ENCODE results near the gene DLGAP4.
"Not testable (repeated sequence)": the region's sequence is repeated elsewhere in the genome, so short reads cannot be mapped to it uniquely, and the experiment has no call there.

DLGAP4 gene

DNA sequence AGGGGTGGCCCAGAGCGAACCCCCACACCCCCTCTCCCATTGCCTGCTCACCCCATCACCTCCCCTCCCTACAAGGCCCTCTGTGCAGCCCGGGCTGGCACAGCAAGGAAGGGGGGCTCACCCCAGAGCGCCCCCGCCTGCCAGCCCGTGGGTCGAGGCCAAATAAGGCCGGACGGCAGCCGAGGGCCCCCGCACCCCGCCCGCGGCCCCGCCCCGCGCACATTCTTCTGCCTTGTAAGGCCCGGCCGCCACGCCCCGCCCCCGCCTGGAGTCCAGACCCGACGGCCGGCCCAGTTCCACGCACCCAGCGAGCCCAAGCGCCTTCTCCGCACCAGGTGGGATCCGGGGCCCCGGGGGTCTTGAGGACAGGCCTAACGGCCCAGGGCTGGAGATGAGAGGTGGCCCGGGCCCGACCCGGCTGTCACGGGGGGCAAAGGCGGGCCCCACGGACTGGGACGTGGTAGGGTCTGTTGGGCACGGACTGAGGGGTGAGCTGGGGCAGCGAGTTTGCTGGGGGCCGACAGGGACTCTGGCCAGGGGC, 235.2 kb downstream of the DLGAP4 start, which contains the start of gene MYL9:
Gene MYL9 (plus strand): TSS at position 293 of the 541 bp plus-strand sequence. CDS start 3,366 bp downstream, outside the sequence.
- no peak for DNase-seq (ENCODE audit: low spot score)

DNA sequence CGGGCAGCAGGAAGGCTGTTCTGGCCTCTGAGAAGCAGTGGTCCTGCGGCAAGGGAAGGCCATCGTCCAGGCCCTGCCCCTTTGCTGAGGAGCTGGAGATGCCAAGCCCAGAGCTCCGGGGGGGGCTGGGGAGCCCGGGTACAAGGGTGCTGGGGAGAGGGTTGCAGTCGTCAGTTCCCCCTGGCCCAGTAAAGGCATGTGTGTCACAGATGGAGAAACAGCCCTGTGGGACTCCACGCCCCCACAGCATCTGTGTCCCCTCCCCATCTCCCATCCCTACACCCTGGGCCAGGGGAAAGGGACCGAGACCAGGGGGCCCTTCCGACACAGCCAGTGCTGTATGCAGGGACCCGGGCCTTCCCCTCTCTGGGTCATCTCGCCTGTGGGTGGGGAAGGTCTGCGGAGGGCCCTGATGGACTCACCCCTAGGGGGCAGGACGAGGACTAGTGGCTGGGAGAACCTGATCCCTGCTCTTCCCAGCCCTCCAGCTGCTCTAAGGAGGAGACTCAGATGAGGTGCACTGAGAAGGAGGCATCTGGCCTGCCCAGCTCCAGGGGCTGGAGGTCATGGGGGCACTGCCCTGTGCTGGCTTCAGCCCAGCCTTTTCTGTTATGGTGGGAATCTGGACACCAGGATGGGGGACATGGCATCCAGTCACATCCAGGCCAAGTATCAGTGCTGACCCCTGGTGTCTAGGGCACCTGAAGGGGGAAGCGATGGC, 235.8 kb downstream of the DLGAP4 start:
- DNase-seq (ENCODE audit: low spot score) = no peak

DNA sequence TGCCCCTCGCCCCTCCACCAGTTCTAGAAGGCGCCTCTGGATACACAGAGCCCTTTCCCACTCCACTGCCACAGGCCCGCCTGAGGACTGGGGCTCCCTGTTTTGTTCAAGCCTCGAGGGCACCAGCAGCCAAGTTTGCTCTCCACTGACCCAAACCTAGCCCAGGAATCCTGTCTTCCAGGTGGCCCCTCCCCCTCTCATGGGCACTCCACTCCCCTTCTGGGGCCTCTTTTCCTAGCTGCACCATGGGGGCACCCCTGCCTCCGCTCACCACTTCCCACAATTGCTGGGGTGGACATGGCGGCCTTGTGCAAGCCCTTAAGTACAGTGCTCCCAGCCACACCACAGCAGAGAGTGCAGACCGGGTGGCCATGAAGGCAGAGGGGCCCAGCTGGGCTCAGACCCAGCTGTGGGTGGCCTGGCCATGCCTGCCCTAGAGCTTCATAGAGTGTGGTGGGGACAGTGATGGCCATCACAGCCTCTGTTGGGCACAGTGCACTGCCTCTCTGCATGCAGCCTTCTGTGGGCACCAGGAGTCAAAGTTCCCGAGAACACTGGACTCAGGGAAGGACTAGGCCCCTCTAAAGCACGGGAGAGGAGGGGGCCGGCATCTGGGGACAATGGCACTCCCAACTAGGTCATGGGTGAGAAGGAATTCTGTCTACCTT, 236.5 kb downstream of the DLGAP4 start:
- no peak for DNase-seq (ENCODE audit: low spot score)

DNA sequence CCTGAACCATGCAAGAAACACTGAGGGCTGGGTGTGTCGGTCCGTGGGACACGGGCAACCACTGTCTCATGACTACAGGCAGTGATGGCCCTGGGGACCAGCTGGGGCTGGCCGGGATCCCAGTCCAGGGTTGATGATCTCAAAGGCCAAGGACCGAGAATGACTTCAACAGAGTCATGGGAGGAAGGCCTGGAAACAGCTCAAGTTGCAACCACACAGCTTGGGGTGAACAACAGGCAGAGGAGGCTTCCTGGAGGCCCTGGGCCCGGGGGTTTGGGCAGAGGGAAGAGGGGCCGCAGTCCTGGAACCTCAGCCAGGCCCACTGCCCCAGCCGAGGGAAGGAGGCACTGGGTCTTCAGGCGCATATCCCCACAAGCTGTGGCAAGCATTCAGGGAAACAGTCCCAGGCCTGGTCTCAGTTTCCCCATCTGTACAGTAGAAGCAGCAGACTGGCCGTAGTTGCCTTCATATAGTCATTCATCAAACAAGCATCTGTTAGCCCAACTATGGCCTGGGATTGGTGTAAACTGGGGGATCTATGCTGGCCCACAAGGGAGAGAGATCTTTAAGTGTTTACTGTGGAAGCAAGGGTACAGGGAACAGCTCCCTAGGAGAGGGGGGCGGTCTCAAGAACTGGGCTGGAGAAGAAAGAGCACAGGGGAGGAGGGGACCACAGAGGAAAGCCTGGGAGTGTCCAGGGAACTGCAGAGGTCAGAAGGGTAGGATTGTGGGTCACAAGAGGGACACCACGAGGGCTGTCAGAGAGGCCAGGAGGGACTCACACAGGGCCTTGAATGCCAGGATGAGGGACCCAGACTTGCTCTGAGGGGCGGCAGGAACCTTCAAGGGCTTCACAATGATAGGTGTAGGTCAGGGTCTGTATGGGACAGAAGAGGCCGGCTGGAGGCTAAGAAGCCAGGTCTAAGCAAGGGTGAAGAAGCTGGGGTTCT, 237.3 kb downstream of the DLGAP4 start:
- peak; percentile 6 for DNase-seq (ENCODE audit: low spot score)

DNA sequence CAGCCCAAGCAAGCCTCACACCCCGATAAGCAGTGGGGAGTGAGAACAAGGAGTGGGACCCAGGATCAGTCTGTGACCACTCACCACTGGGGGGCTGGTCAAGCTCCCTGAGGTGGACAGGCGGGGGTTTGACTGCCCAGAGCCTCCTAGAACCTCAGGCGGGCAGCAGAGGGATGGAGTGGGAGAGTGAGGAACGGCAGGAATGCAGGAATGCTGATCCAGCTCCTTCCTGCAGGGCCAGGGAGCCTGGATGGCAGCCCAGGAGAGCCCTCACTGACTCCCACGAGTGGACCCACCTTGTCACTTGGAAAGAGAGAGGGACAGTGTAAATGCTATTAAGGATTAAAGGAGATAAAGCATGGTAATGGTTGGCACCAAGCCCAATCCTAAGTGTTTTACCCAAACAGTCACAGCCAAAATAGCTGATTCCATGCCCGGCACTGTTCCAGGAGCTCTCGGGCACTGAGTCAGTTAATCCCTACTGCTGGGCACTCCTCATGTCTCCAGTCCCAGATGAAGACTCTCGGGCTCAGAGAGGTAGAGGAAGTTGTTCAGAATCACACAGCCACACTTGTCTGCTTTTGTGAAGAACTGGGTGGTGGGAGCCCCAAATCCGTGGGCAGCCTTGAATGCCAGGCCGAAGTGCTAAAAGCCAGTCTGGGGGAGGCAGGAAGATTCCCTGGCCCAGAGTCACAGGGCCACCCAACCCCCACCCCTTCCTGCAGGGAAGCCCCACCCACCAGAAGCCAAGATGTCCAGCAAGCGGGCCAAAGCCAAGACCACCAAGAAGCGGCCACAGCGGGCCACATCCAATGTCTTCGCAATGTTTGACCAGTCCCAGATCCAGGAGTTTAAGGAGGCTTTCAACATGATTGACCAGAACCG, 238.2 kb downstream of the DLGAP4 start:
- no peak for DNase-seq (ENCODE audit: low spot score)

DNA sequence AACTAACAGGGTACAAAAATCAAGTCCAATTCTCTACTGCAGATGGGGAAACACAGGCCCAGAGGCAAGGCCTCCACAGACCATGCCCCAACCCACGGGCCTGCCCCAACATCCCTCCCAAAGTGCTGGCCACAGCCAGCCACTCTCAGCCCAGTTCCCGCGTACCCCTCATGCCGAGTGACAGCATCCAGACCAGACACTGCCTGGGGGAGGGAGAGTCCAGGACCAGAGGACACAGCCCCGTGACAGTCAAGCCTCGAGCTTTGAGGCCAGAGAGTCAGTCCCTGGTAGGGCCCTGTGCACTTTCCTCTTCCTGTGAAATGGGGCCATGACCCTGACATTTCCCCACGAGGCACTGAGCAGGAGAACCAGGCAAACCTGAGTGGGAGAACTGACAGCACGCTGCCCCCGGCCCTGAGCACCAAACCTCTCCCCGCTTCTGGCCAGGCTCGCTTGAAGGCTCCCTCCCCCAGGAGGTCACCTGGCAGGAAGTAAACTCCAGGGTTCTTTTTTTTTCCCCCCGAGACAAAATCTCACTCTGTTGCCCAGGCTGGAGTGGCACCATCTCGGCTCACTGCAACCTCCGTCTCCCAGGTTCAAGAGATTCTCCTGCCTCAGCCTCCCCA, 240.1 kb downstream of the DLGAP4 start:
- no peak for DNase-seq (ENCODE audit: low spot score)

DNA sequence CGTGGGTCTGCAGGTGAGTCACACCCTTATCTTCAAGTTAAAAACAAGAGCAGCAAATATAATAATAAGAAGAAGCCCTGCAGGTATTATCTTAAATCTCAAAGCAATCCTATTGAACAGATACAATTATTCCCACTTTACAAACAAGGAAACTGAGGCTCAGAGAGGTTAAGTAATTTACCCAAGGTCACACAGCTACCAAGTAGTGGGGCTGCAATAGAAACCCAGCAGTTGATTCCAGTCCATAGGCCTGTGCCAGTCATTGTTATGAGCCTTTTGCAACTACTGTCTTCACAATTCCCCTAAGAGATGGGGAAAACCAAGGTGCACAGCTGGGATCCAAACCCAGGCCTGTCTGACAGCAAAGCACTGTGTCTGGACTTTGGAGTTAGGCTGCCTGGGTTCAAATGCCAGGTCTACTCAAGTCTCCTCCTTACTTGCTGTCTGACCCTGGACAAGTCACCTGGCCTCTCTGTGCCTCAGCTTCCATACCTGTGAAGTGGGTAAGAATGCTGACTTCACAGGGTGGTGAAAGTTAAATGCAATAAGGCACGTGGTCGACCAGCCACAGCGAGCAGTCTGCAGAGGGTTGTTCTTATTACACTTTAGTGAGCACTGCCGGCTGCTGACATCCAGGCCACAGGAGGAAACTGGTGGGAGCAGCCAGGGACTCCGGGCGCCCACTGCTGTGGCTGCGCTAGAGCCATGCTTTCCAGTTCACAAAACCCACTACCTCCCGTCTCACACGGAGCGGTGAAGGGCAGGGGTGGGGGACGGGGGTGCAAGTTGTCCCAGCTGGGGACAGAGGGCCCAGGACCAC, 241.3 kb downstream of the DLGAP4 start:
- no peak for DNase-seq (ENCODE audit: low spot score)

DNA sequence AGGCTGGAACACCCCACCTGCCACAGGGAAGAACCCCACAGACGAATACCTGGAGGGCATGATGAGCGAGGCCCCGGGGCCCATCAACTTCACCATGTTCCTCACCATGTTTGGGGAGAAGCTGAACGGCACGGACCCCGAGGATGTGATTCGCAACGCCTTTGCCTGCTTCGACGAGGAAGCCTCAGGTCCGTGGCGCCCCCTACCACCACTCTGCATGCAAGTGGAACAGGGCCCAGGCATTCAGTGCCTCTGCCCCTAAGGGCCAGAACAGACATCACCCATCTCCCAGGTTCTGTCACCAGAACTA, 241.8 kb downstream of the DLGAP4 start:
- no peak for DNase-seq (ENCODE audit: low spot score)

DNA sequence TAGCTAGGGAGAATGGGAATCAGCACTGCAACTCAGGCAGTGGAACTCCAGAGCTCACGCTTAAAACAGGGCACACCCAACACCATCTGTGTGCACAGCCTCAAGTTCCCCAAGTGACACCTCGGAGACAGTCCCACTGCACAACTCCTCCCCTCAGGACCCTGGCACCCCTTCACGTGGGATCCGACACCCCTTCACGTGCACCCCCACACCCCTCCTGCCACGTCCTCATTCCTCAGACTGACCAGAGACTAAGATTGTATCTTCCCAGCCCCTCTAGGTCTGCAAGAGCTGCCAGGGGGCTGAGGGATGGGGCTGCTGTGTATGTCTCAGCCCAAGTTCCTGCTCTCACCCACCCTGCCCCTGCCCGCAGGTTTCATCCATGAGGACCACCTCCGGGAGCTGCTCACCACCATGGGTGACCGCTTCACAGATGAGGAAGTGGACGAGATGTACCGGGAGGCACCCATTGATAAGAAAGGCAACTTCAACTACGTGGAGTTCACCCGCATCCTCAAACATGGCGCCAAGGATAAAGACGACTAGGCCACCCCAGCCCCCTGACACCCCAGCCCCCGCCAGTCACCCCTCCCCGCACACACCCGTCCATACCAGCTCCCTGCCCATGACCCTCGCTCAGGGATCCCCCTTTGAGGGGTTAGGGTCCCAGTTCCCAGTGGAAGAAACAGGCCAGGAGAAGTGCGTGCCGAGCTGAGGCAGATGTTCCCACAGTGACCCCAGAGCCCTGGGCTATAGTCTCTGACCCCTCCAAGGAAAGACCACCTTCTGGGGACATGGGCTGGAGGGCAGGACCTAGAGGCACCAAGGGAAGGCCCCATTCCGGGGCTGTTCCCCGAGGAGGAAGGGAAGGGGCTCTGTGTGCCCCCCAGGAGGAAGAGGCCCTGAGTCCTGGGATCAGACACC, 242.8 kb downstream of the DLGAP4 start:
- DNase-seq (ENCODE audit: low spot score) = no peak

DNA sequence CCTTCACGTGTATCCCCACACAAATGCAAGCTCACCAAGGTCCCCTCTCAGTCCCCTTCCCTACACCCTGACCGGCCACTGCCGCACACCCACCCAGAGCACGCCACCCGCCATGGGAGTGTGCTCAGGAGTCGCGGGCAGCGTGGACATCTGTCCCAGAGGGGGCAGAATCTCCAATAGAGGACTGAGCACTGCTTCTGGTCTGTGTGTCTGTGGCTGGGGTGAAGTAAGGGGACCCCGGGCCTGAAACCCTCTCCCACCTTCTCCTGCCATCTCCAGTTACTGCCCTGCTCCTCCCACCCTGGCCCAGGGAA, 243.4 kb downstream of the DLGAP4 start:
- DNase-seq (ENCODE audit: low spot score) = no peak

DNA sequence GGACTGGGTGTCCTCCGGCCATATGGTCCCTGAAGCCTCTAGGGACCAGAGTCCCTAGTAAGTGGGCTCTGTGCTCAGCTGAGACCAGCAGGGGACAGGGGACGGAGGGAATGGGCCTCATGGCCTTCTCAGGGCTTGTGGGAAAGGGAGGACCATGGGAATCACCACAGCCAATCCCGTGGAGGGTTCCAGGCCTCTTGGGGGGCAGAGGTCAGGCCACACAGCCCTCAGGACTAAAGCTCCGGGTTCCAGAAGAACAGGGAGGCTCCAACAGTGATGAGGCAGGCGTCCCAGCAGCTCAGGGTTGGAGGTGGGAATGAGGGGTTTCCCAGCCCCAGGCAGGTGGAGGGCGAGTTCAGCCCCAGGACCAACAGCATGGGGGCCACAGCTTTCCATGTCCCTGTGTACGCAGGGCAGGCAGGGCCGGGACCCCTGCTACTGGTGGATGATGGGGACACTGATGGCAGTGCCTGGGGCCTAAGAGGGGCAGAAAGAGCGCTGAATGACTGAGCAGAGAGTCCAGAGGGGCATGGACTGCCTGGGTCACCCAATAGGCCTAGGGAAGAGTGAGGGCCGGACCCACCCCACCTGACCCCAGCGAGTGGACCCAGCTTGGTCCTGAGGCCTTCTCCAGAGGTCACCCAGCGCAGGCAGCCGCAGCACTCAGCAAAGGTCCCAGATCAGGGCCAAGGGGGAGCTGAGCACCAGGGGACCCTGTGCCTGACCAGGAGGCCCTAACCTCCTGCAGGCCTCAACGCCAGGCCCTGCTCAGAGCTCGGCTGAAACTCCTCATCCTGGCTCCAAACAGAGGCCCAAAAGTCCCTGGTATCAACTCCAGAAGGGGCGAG, 244.0 kb downstream of the DLGAP4 start:
- no peak for DNase-seq (ENCODE audit: low spot score)

DNA sequence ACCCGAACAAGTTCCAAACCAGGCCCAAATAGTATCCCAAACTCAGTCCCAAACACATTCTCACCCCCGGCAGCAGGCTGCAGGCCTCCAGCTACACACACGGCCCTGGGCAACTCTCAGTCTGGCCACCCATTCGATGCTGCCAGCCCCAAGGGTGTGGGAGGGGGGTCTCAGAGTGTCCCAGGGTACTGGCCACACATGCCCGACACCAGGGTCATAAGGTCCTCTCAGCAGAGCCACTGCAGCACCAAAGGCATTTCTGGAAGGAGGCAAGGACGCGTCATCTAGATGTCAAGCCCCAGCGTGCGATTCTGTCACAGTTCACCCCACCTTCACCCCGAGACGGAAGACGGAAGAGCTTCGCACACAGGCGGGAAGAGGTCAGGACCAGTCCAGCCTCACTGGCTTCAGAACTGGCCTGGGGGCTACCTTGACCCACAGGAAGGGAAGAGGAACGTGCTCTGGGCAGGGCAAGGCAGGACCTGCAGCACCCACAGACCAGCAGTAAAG, 244.7 kb downstream of the DLGAP4 start:
- no peak for DNase-seq (ENCODE audit: low spot score)

DNA sequence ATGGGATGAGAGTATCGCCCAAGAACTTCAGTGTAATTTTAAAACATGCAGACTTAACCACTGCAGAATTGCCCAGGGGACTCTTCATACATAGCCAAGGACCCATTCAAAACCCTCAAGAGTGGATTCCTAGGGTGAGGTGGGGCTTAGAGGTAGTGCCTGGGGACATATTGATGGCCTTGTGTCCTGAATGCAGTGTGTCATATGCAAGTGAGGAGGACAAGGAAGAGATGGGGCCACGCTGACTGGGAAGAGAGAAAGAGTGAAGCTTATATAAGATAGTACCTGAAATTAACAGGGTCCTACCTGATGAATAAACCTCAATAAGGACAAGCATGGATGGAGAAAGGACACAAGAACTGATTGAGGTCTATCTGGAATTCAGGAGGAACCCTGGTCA, 249.1 kb downstream of the DLGAP4 start:
- no peak for DNase-seq (ENCODE audit: low spot score)

DNA sequence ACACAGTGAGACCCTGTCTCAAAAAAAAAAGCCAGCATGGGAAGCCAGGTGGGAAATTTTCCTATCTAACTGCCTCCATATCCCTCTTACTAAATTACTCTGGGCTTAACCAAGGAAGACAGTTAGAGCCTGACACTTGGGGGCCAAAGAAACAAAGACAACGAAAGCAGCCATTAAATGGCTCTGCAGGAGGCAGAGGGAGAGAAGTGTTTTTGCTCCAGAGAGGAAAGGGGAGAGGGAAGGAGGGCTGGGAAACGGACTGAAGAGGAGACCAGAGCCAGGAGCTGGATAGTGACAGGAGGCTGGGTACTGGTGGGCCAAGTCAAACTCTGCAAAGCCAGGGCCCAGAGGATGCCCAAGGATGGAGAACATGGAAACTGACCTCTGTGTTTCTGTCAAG, 256.6 kb downstream of the DLGAP4 start:
- no peak for DNase-seq (ENCODE audit: low spot score)

DNA sequence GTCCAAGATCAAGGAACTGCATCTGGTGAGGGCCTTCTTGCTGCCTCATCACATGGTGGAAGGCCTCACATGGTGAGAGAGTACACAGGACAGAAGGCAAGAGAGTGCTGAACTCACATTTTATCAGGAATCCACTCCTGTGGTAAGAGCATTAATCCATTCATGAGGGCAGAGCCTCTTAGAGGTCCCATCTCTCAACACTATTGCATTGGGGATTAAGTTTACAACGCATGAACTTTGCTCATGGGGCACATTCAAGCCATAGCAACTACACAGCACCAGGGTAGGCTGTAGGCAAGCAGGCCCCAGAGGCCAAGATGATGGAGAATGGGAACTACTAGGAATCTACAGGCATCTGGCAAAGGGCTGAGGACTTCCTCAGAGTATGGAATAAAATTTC, 257.2 kb downstream of the DLGAP4 start:
- no peak for DNase-seq (ENCODE audit: low spot score)

DNA sequence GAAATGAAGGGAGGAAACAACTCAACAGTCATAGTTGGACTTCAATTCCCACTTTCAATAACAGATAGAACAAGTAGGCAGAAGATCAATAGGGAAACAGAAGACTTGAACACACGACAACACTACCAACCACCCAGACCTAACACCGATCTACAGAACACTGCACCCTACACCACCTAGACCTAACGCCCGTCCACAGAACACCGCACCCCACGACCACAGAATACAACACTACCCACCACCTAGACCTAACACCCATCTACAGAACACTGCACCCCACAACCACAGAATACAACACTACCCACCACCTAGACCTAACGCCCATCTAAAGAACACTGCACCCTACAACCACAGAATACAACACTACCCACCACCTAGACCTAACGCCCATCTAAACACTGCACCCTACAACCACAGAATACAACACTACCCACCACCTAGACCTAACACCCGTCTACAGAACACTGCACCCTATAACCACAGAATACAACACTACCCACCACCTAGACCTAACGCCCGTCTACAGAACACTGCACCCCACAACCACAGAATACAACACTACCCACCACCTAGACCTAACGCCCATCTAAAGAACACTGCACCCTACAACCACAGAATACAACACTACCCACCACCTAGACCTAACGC, 258.1 kb downstream of the DLGAP4 start:
- not testable (repeated sequence) for DNase-seq (ENCODE audit: low spot score)

DNA sequence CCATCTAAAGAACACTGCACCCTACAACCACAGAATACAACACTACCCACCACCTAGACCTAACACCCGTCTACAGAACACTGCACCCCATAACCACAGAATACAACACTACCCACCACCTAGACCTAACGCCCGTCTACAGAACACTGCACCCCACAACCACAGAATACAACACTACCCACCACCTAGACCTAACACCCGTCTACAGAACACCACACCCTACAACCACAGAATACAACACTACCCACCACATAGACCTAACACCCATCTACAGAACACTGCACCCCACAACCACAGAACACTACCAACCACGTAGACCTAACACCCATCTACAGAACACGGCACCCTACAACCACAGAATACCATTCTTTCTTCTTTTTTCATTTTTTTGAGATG, 258.6 kb downstream of the DLGAP4 start:
- not testable (repeated sequence) for DNase-seq (ENCODE audit: low spot score)

Measured in pons (tissue), 1 donor.